ENCODE results near the gene AKR1E2.

Gene AKR1E2

GRCh38 chr10:4835494-4835918, 9.5 kb downstream of the AKR1E2 start:
- TF ChIP-seq CTCF (IDR thresholded peaks at IDR 0.05; ENCODE audit: low read length) (no peak), EZH2 (IDR thresholded peaks at IDR 0.05; ENCODE audit: borderline replicate concordance, low read length) (no peak)
- H3F3A ChIP-seq (ENCODE audit: insufficient read depth, low read length): no peaks in the 10 kb centered on the region
- H3K79me2 ChIP-seq (ENCODE audit: insufficient read depth, low read length): no peaks in the 10 kb centered on the region
- no peak overlapping the region for H2AFZ ChIP-seq (ENCODE audit: low read length)
- H3K27ac ChIP-seq (ENCODE audit: low read depth, low read length, poor library complexity, severe bottlenecking): no peak overlapping the region
- no peaks in the 10 kb centered on the region for H4K20me1 ChIP-seq (ENCODE audit: insufficient read depth, low read length)
- no peak overlapping the region for H3K4me2 ChIP-seq (ENCODE audit: low read length)
- no peaks in the 10 kb centered on the region for H3K9me2 ChIP-seq (ENCODE audit: low read depth, low read length)
- H3K36me3 ChIP-seq (ENCODE audit: insufficient read depth, low read length): no peaks in the 10 kb centered on the region
- H3K9me3 ChIP-seq (ENCODE audit: low read length): no peaks in the 10 kb centered on the region
- no peaks in the 10 kb centered on the region for H3K4me1 ChIP-seq (ENCODE audit: insufficient read depth, low read length, severe bottlenecking)
- no peaks in the 10 kb centered on the region for H3K27me3 ChIP-seq (ENCODE audit: insufficient read depth, low read length)
- no peak overlapping the region for H3K4me3 ChIP-seq (ENCODE audit: low read depth, low read length, poor library complexity, severe bottlenecking)
- H3K9ac ChIP-seq (ENCODE audit: low read length): no peak overlapping the region

GRCh38 chr10:4836416-4836969, 10.5 kb downstream of the AKR1E2 start:
- Histone ChIP-seq H3K9me2 (ENCODE audit: low read depth, low read length) (no peaks in the 10 kb centered on the region), H2AFZ (ENCODE audit: low read length) (no peak overlapping the region), H3K27me3 (ENCODE audit: insufficient read depth, low read length) (no peaks in the 10 kb centered on the region), H3K27ac (ENCODE audit: low read depth, low read length, poor library complexity, severe bottlenecking) (no peak overlapping the region), H3K4me2 (ENCODE audit: low read length) (no peak overlapping the region), H3F3A (ENCODE audit: insufficient read depth, low read length) (no peaks in the 10 kb centered on the region), H3K9ac (ENCODE audit: low read length) (no peak overlapping the region), H4K20me1 (ENCODE audit: insufficient read depth, low read length) (no peaks in the 10 kb centered on the region), H3K79me2 (ENCODE audit: insufficient read depth, low read length) (no peaks in the 10 kb centered on the region), H3K4me3 (ENCODE audit: low read depth, low read length, poor library complexity, severe bottlenecking) (no peak overlapping the region), H3K9me3 (ENCODE audit: low read length) (no peaks in the 10 kb centered on the region), H3K4me1 (ENCODE audit: insufficient read depth, low read length, severe bottlenecking) (no peaks in the 10 kb centered on the region), H3K36me3 (ENCODE audit: insufficient read depth, low read length) (no peaks in the 10 kb centered on the region)
- TF ChIP-seq CTCF (IDR thresholded peaks at IDR 0.05; ENCODE audit: low read length) (no peak), EZH2 (IDR thresholded peaks at IDR 0.05; ENCODE audit: borderline replicate concordance, low read length) (no peak)

- Histone ChIP-seq H3K9ac (ENCODE audit: low read length) (no peak overlapping the region), H3K79me2 (ENCODE audit: insufficient read depth, low read length) (no peaks in the 10 kb centered on the region), H3K36me3 (ENCODE audit: insufficient read depth, low read length) (no peaks in the 10 kb centered on the region), H3K4me1 (ENCODE audit: insufficient read depth, low read length, severe bottlenecking) (no peaks in the 10 kb centered on the region), H3K4me3 (ENCODE audit: low read depth, low read length, poor library complexity, severe bottlenecking) (no peak overlapping the region), H2AFZ (ENCODE audit: low read length) (no peak overlapping the region), H3F3A (ENCODE audit: insufficient read depth, low read length) (no peaks in the 10 kb centered on the region), H3K9me3 (ENCODE audit: low read length) (no peaks in the 10 kb centered on the region), H3K27ac (ENCODE audit: low read depth, low read length, poor library complexity, severe bottlenecking) (no peak overlapping the region), H4K20me1 (ENCODE audit: insufficient read depth, low read length) (no peaks in the 10 kb centered on the region), H3K27me3 (ENCODE audit: insufficient read depth, low read length) (no peaks in the 10 kb centered on the region), H3K4me2 (ENCODE audit: low read length) (no peak overlapping the region), H3K9me2 (ENCODE audit: low read depth, low read length) (no peaks in the 10 kb centered on the region)
- TF ChIP-seq CTCF (IDR thresholded peaks at IDR 0.05; ENCODE audit: low read length) (no peak), EZH2 (IDR thresholded peaks at IDR 0.05; ENCODE audit: borderline replicate concordance, low read length) (no peak)
Measured at GRCh38 chr10:4837551-4837950, 11.5 kb downstream of the AKR1E2 start.

Data from OCI-LY1 (cell line).